ENCODE measurements around the gene FABP6. TPM values are rescaled to one million over a fixed set of nuclear protein-coding genes. Genes with fewer than 3 reads are reported as not detected.

Gene FABP6
- total and polyA plus RNA-seq, 10 donors, result 0.24 TPM; not detected in 9

GRCh38 chr5:160287378-160288051 is 58.2 kb downstream of the FABP6 start:
- intact Hi-C loops (cut with DNase I; ENCODE audit: low total_unique reads), result no loop called here
- TF ChIP-seq POLR2A (IDR thresholded peaks at IDR 0.05) (no peak), POLR2AphosphoS5 (IDR thresholded peaks at IDR 0.05) (peak; percentile 66 to 81 (median 80))
- TF ChIP-seq, protein P1, sequence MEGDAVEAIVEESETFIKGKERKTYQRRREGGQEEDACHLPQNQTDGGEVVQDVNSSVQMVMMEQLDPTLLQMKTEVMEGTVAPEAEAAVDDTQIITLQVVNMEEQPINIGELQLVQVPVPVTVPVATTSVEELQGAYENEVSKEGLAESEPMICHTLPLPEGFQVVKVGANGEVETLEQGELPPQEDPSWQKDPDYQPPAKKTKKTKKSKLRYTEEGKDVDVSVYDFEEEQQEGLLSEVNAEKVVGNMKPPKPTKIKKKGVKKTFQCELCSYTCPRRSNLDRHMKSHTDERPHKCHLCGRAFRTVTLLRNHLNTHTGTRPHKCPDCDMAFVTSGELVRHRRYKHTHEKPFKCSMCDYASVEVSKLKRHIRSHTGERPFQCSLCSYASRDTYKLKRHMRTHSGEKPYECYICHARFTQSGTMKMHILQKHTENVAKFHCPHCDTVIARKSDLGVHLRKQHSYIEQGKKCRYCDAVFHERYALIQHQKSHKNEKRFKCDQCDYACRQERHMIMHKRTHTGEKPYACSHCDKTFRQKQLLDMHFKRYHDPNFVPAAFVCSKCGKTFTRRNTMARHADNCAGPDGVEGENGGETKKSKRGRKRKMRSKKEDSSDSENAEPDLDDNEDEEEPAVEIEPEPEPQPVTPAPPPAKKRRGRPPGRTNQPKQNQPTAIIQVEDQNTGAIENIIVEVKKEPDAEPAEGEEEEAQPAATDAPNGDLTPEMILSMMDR (IDR thresholded peaks at IDR 0.05 in 8 of 11, conservative IDR thresholded peaks at IDR 0.05 in 3 of 11), result no peak
- WGBS, 5 donors, result 41 to 64% (median 58%) methylated on average over 5 to 8 of the region's 8 CpGs

More at GRCh38 chr5:160287378-160288051, 58.2 kb downstream of the FABP6 start:
- DNase-seq, result peak; percentile 87
- no peaks in the 10 kb centered on the region for H3K27me3 ChIP-seq (replicated peaks in 1 of 7)
- H3K9me3 ChIP-seq, result no peaks in the 10 kb centered on the region
- peak overlapping the region in 7 of 8 donors; percentile 19 to 70 (median 67) for H3K27ac ChIP-seq
- H3K4me1 ChIP-seq, result peaks cover 22 to 71% (median 47%) of the 10 kb centered on the region in 6 donors
- H3K4me3 ChIP-seq, result no peak overlapping the region
- H3K36me3 ChIP-seq, result no peaks in the 10 kb centered on the region

Other genes with a start within 250 kb of the FABP6 start
- 10 to 100 TPM; 29.2 to 46.8 (median 39.5) TPM for gene TTC1, start 220.4 kb upstream of the FABP6 start, total RNA-seq
- 10 to 100 TPM; 36.1 to 55.2 (median 46.6) TPM for gene TTC1, start 220.4 kb upstream of the FABP6 start, polyA plus RNA-seq
- gene PWWP2A, start 110.1 kb upstream of the FABP6 start, total RNA-seq, result 10 to 100 TPM; 24.9 to 36.7 (median 29.4) TPM
- 10 to 100 TPM in 2 of 3 donors, 1 to 10 TPM in 1; 8.5 to 12.0 (median 10.7) TPM for gene PWWP2A, start 110.1 kb upstream of the FABP6 start, polyA plus RNA-seq
- 10 to 100 TPM; 11.7 to 24.9 (median 19.3) TPM for gene CCNJL, start 83.1 kb downstream of the FABP6 start, total RNA-seq
- 1 to 10 TPM; 1.3 to 3.4 (median 1.8) TPM for gene CCNJL, start 83.1 kb downstream of the FABP6 start, polyA plus RNA-seq
- gene C1QTNF2, start 141.1 kb downstream of the FABP6 start, total RNA-seq, result under 1 TPM in 4 of 7 donors, not detected in 3; 0.16 to 0.52 (median 0.32) TPM
- under 1 TPM; 0.24 to 0.36 (median 0.32) TPM for gene C1QTNF2, start 141.1 kb downstream of the FABP6 start, polyA plus RNA-seq
- 1 to 10 TPM; 1.6 to 5.9 (median 2.9) TPM for gene FAM200C, start 170.5 kb downstream of the FABP6 start, total RNA-seq
- gene FAM200C, start 170.5 kb downstream of the FABP6 start, polyA plus RNA-seq, result 1 to 10 TPM; 1.8 to 2.5 (median 2.0) TPM
- 100 to 1,000 TPM in 1 of 7 donors, 10 to 100 TPM in 6; 53.6 to 114 (median 58.1) TPM for gene SLU7, start 189.6 kb downstream of the FABP6 start, total RNA-seq
- gene SLU7, start 189.6 kb downstream of the FABP6 start, polyA plus RNA-seq, result 10 to 100 TPM; 32.1 to 40.5 (median 36.6) TPM
- gene PTTG1, start 192.3 kb downstream of the FABP6 start, total RNA-seq, result 10 to 100 TPM in 5 of 7 donors, 1 to 10 TPM in 2; 7.9 to 42.2 (median 19.2) TPM
- 10 to 100 TPM; 20.0 to 74.2 (median 23.5) TPM for gene PTTG1, start 192.3 kb downstream of the FABP6 start, polyA plus RNA-seq